WTC11 (cell line): ENCODE data around the gene RAD51AP2. TPM values are rescaled to one million over a fixed set of nuclear protein-coding genes. Genes with fewer than 3 reads are reported as not detected.
"Not testable (repeated sequence)": the region's sequence is repeated elsewhere in the genome, so short reads cannot be mapped to it uniquely, and the experiment has no call there.

Source experiments
- ATAC-seq: fragments of 200-7000 bp; cut with Tn5 transposase; 2 replicates; pipeline ENCODE4 v1.10.0; 2021; ENCODE audit warnings: mild to moderate bottlenecking, moderate library complexity
- Bru-seq: library from RNA; stranded (reverse); fragments of 400-500 nt; gene quantifications from one replicate; lab custom pipeline; 2021; lab: Mats Ljungman, UMichigan
- CTCF ChIA-PET: fragments of 300-600 bp; sonication (Branson Sonifier 250); formaldehyde crosslinking; loops from one replicate; lab custom pipeline; 2021; ENCODE audit warnings: antibody characterized with exemption; lab: Charles Lee
- POLR2A ChIA-PET: fragments of 350-600 bp; sonication (Branson Sonifier 250); formaldehyde crosslinking; loops from one replicate; lab custom pipeline; 2021; ENCODE audit warnings: antibody characterized with exemption; lab: Charles Lee
- DNase-seq: peaks from one replicate; pipeline ENCODE4 v3.0.0; 2021; ENCODE audit warnings: low spot score
- H3K27ac Mint-ChIP-seq: 2 replicates; pipeline ENCODE4 v1.8.0; 2021; ENCODE audit warnings: mixed read lengths
- H3K27me3 Mint-ChIP-seq: 2 replicates; pipeline ENCODE4 v1.8.0; 2021; ENCODE audit warnings: low read depth, mild to moderate bottlenecking, moderate library complexity, mixed read lengths
- H3K36me3 Mint-ChIP-seq: 2 replicates; pipeline ENCODE4 v1.8.0; 2021; ENCODE audit warnings: mixed read lengths
- H3K4me1 Mint-ChIP-seq: 2 replicates; pipeline ENCODE4 v1.8.0; 2022; ENCODE audit warnings: mixed read lengths
- H3K4me3 Mint-ChIP-seq: 2 replicates; pipeline ENCODE4 v1.8.0; 2021; ENCODE audit warnings: mild to moderate bottlenecking, moderate library complexity, mixed read lengths
- H3K9me3 Mint-ChIP-seq: 2 replicates; pipeline ENCODE4 v1.8.0; 2021; ENCODE audit warnings: mixed read lengths
- CDX4 ChIP-seq: fragments of 250-450 bp; sonication (Bioruptor Pico); IDR thresholded peaks from 2 replicates; pipeline ENCODE4 v1.9.0; 2021; ENCODE audit warnings: moderate library complexity, mild to moderate bottlenecking, inconsistent platforms, borderline replicate concordance
- CTCF ChIP-seq: fragments of 200-600 bp; IDR thresholded peaks from 2 replicates; pipeline ENCODE4 v1.8.0; 2022; ENCODE audit warnings: antibody characterized with exemption
- E2F1 ChIP-seq: sonication (generic); formaldehyde crosslinking; IDR thresholded peaks from 2 replicates; pipeline ENCODE4 v1.8.0; 2022; ENCODE audit warnings: mild to moderate bottlenecking, missing genetic modification reagents
- ERG ChIP-seq: fragments of 250-450 bp; sonication (Bioruptor Pico); IDR thresholded peaks from 2 replicates; pipeline ENCODE4 v1.8.0; 2021; ENCODE audit warnings: mild to moderate bottlenecking
- ESRRA ChIP-seq: sonication (generic); formaldehyde crosslinking; IDR thresholded peaks from 2 replicates; pipeline ENCODE4 v1.8.1; 2022; ENCODE audit warnings: mild to moderate bottlenecking, missing genetic modification reagents, borderline replicate concordance
- ETV6 ChIP-seq: sonication (generic); formaldehyde crosslinking; IDR thresholded peaks from 2 replicates; pipeline ENCODE4 v1.8.1; 2022; ENCODE audit warnings: mild to moderate bottlenecking, missing genetic modification reagents
- FOXP1 ChIP-seq: sonication (generic); formaldehyde crosslinking; IDR thresholded peaks from 2 replicates; pipeline ENCODE4 v1.8.0; 2022; ENCODE audit warnings: missing genetic modification reagents, mild to moderate bottlenecking, moderate library complexity, borderline replicate concordance
- GABPB1 ChIP-seq: sonication (generic); formaldehyde crosslinking; IDR thresholded peaks from 2 replicates; pipeline ENCODE4 v1.8.1; 2023; ENCODE audit warnings: mild to moderate bottlenecking, missing genetic modification reagents
- NFATC4 ChIP-seq: fragments of 250-450 bp; sonication (Bioruptor Pico); IDR thresholded peaks from 2 replicates; pipeline ENCODE4 v1.9.0; 2021; ENCODE audit warnings: mild to moderate bottlenecking
- NFYB ChIP-seq: sonication (generic); formaldehyde crosslinking; conservative IDR thresholded peaks from 2 replicates; pipeline ENCODE4 v1.8.0; 2022; ENCODE audit warnings: low read depth, missing genetic modification reagents
- NR1H2 ChIP-seq: sonication (generic); formaldehyde crosslinking; IDR thresholded peaks from 2 replicates; pipeline ENCODE4 v1.9.0; 2021; ENCODE audit warnings: mild to moderate bottlenecking, moderate library complexity, missing genetic modification reagents
- SMAD3 ChIP-seq: sonication (generic); formaldehyde crosslinking; IDR thresholded peaks from 2 replicates; pipeline ENCODE4 v1.8.0; 2022; ENCODE audit warnings: missing genetic modification reagents, mild to moderate bottlenecking, borderline replicate concordance
- SP1 ChIP-seq: sonication (generic); formaldehyde crosslinking; conservative IDR thresholded peaks from 2 replicates; pipeline ENCODE4 v1.8.1; 2022; ENCODE audit warnings: missing genetic modification reagents
- STAT6 ChIP-seq: sonication (generic); formaldehyde crosslinking; conservative IDR thresholded peaks from 2 replicates; pipeline ENCODE4 v1.8.1; 2023; ENCODE audit warnings: mild to moderate bottlenecking, low read depth, missing genetic modification reagents, moderate library complexity
- TEAD4 ChIP-seq: sonication (generic); formaldehyde crosslinking; IDR thresholded peaks from 2 replicates; pipeline ENCODE4 v1.8.0; 2022; ENCODE audit warnings: mild to moderate bottlenecking, missing genetic modification reagents
- ZNF219 ChIP-seq: sonication (generic); formaldehyde crosslinking; IDR thresholded peaks from 2 replicates; pipeline ENCODE4 v1.8.0; 2023; ENCODE audit warnings: missing genetic modification reagents, mild to moderate bottlenecking, borderline replicate concordance
- ZNF263 ChIP-seq: sonication (generic); formaldehyde crosslinking; IDR thresholded peaks from 2 replicates; pipeline ENCODE4 v1.8.1; 2022; ENCODE audit warnings: low read depth, mild to moderate bottlenecking, moderate library complexity, missing genetic modification reagents
- ZNF512 ChIP-seq: sonication (generic); formaldehyde crosslinking; IDR thresholded peaks from 2 replicates; pipeline ENCODE4 v1.8.1; 2022; ENCODE audit warnings: missing genetic modification reagents, borderline replicate concordance
- ZNF671 ChIP-seq: fragments of 250-450 bp; sonication (Bioruptor Pico); IDR thresholded peaks from 2 replicates; pipeline ENCODE4 v1.8.0; 2021; ENCODE audit warnings: mild to moderate bottlenecking
- long read RNA-seq, 3 experiments: library from RNA in 1 of 3; library from capped mRNA in 1 of 3; library from polyadenylated mRNA in 1 of 3; unstranded in 2 of 3; stranded (forward) in 1 of 3; transcript quantifications; one replicate each; pipeline ENCODE4 v2.0.0, GENCODE V29; 2021
- total RNA-seq: library from RNA; stranded (reverse); gene quantifications from 3 replicates; pipeline ENCODE4 v1.2.3, GENCODE V29; 2021

The RAD51AP2 gene
- total RNA-seq, result 0.26 to 0.37 TPM (median 0.30 TPM) in 3 replicates
- percentile 38 among the genes with signal in this experiment for Bru-seq, nascent RNA
- long read RNA-seq, experiment 1, result 0 reads
- long read RNA-seq, experiment 2, partial matches to known transcripts, result 0 of 1 reads
- long read RNA-seq, experiment 2, other reads (novel, unspliced or antisense), result 1 of 1 reads
- long read RNA-seq, experiment 3, result 0 reads

GRCh38 chr2:17518212-17519154 lies at the start of gene RAD51AP2:
Gene RAD51AP2, minus strand, starts transcription at chr2:17518440. Its CDS starts 25 bp downstream, at chr2:17518415.
- POLR2A ChIA-PET, result interaction anchor here (1.2 to 1.4 kb wide), 2 partner anchors 22 to 25 kb away, joined by 4 read pairs; partner anchors contain the start of gene VSNL1
- no peaks in the 10 kb centered on the region for H3K9me3 Mint-ChIP-seq
- peaks cover 44% of the 10 kb centered on the region for H3K4me1 Mint-ChIP-seq
- H3K27ac Mint-ChIP-seq, result peak within 1 kb of the TSS; percentile 81
- CTCF ChIA-PET, result interaction anchor here (1.0 kb wide), 1 partner anchor 209 kb away, joined by 4 read pairs; no protein-coding TSS in a partner anchor
- peaks cover 3% of the 10 kb centered on the region; the same call in 1 of the 2 replicates for H3K27me3 Mint-ChIP-seq
- TF ChIP-seq SP1 (peak; percentile 100), FOXP1 (CRISPR knock-in tag) (no peak), ERG (CRISPR knock-in tag) (no peak), E2F1 (CRISPR knock-in tag) (no peak)
- no peaks in the 10 kb centered on the region for H3K36me3 Mint-ChIP-seq
- H3K4me3 Mint-ChIP-seq, result peak within 1 kb of the TSS; percentile 81
- ATAC-seq (peak; percentile 91), DNase-seq (peak; percentile 82)

GRCh38 chr2:17565726-17566125 lies 47.5 kb upstream of the RAD51AP2 start:
- CTCF ChIA-PET, DNase-seq, H3K4me3 Mint-ChIP-seq, POLR2A ChIA-PET, ATAC-seq, H3K27me3 Mint-ChIP-seq: not testable (repeated sequence)
- Mint-ChIP-seq H3K9me3 (peaks cover 19% of the 10 kb centered on the region), H3K4me1 (peaks cover 26% of the 10 kb centered on the region), H3K36me3 (peaks cover 42% of the 10 kb centered on the region), H3K27ac (peak overlapping the region; percentile 67; the same call in 1 of the 2 replicates)

- ATAC-seq (peak; percentile 57), DNase-seq (no peak)
- H3K4me3 Mint-ChIP-seq, result peak overlapping the region; percentile 24; the same call in 1 of the 2 replicates
- ChIA-PET CTCF (interaction anchor here (1.7 kb wide), 1 partner anchor 18 kb away, joined by 5 read pairs; the partner anchor contains the start of gene VSNL1), POLR2A (no interaction called here)
- TF ChIP-seq CDX4 (CRISPR knock-in tag) (no peak), TEAD4 (CRISPR knock-in tag) (no peak), SMAD3 (no peak), NFYB (CRISPR knock-in tag) (no peak), CTCF (no peak), ZNF512 (CRISPR knock-in tag) (no peak), ESRRA (no peak), ETV6 (no peak), NR1H2 (CRISPR knock-in tag) (no peak), STAT6 (CRISPR knock-in tag) (no peak), ZNF263 (CRISPR knock-in tag) (no peak), ZNF671 (CRISPR knock-in tag) (no peak), GABPB1 (CRISPR knock-in tag) (no peak), ZNF219 (no peak), NFATC4 (CRISPR knock-in tag) (no peak)
- H3K36me3 Mint-ChIP-seq, result peaks cover 7% of the 10 kb centered on the region; the same call in 1 of the 2 replicates
- peak overlapping the region; percentile 76 for H3K27ac Mint-ChIP-seq
- no peaks in the 10 kb centered on the region for H3K27me3 Mint-ChIP-seq
- peaks cover 84% of the 10 kb centered on the region for H3K4me1 Mint-ChIP-seq
- H3K9me3 Mint-ChIP-seq, result peaks cover 6% of the 10 kb centered on the region; the same call in 1 of the 2 replicates
Observed at GRCh38 chr2:17558878-17559277, 40.6 kb upstream of the RAD51AP2 start.
